Measurements from ENCODE around the gene TEDC2. TPM values are rescaled to one million over a fixed set of nuclear protein-coding genes. Genes with fewer than 3 reads are reported as not detected.

Gene TEDC2
- total and polyA plus RNA-seq, 2 of the 8 experiments (the other 6 are each of a cell fraction or from before 2014, with no cell fraction given): 54.6 to 55.6 TPM

GRCh38 chr16:2462031-2462866 is 2.3 kb downstream of the TEDC2 start (continued):
- TF ChIP-seq POU5F1 (IDR thresholded peaks at IDR 0.05; ENCODE audit: low read depth, low read length) (no peak), CBX8 (IDR thresholded peaks at IDR 0.05; ENCODE audit: borderline replicate concordance, low read depth, low read length) (no peak), RAD21 (IDR thresholded peaks at IDR 0.05 in 1 of 2, conservative IDR thresholded peaks at IDR 0.05 in 1 of 2; ENCODE audit: low read depth in 2 of 2, low read length in 2 of 2) (no peak)
